ENCODE results near the gene GLIPR1L1. TPM values are rescaled to one million over a fixed set of nuclear protein-coding genes. Genes with fewer than 3 reads are reported as not detected.
"Not testable (repeated sequence)": the region's sequence is repeated elsewhere in the genome, so short reads cannot be mapped to it uniquely, and the experiment has no call there.

The GLIPR1L1 gene
- total and polyA plus RNA-seq, 7 donors: not detected

GRCh38 chr12:75329918-75330826 is 4.3 kb upstream of the GLIPR1L1 start, which contains the start of gene CAPS2:
CAPS2 (minus strand) TSS chr12:75330324; CDS start chr12:75326498, 3,826 bp downstream.
- H3K9me3 ChIP-seq: no peaks in the 10 kb centered on the region
- H3K27me3 ChIP-seq (ENCODE audit: insufficient read depth in 3 of 3, low read length in 2 of 3): no peaks in the 10 kb centered on the region
- no peaks in the 10 kb centered on the region for H3K36me3 ChIP-seq (ENCODE audit: insufficient read depth in 1 of 2, low read depth in 1 of 2)
- intact Hi-C loops (cut with DNase I): loop anchor here in 1 of 2 donors (5.0 kb wide), 1 partner anchor 177 kb away; no protein-coding TSS in a partner anchor
- peak within 1 kb of the TSS; percentile 73 for H3K4me3 ChIP-seq
- TF ChIP-seq CTCF (IDR thresholded peaks at IDR 0.05): no peak
- WGBS, 3 donors: 2 to 3% (median 2%) methylated on average over 38 to 40 of the region's 40 CpGs
- peak within 1 kb of the TSS; percentile 56 for H3K27ac ChIP-seq
- H3K4me1 ChIP-seq: peaks cover 7% of the 10 kb centered on the region
- peak; percentile 85 to 87 for DNase-seq
- ATAC-seq: peak; percentile 84 to 96 (median 92)

- Histone ChIP-seq H3K36me3 (ENCODE audit: insufficient read depth in 1 of 2, low read depth in 1 of 2) (no peaks in the 10 kb centered on the region), H3K27ac (no peak overlapping the region)
- intact Hi-C loops (cut with DNase I): no loop called here
These were observed 3.4 kb downstream of the GLIPR1L1 start for GRCh38 chr12:75337905-75338304.

GRCh38 chr12:75341873-75342272 is 7.4 kb downstream of the GLIPR1L1 start:
- H3K36me3 ChIP-seq (ENCODE audit: insufficient read depth in 1 of 2, low read depth in 1 of 2): no peaks in the 10 kb centered on the region
- WGBS, 3 donors: 86 to 89% (median 86%) methylated on average over 5 of the region's 5 CpGs
- DNase-seq (peak in 1 of 2 donors; percentile 33), ATAC-seq (no peak)
- intact Hi-C loops (cut with DNase I): no loop called here
- H3K4me1 ChIP-seq: no peaks in the 10 kb centered on the region
- H3K9me3 ChIP-seq: no peaks in the 10 kb centered on the region
- H3K4me3 ChIP-seq: no peak overlapping the region
- H3K27me3 ChIP-seq (ENCODE audit: insufficient read depth in 3 of 3, low read length in 2 of 3): no peaks in the 10 kb centered on the region
- no peak overlapping the region for H3K27ac ChIP-seq
- TF ChIP-seq CTCF (IDR thresholded peaks at IDR 0.05): no peak

More at GRCh38 chr12:75337905-75338304, 3.4 kb downstream of the GLIPR1L1 start:
- Histone ChIP-seq H3K9me3 (no peaks in the 10 kb centered on the region), H3K27me3 (ENCODE audit: insufficient read depth in 3 of 3, low read length in 2 of 3) (no peaks in the 10 kb centered on the region), H3K4me1 (no peaks in the 10 kb centered on the region), H3K4me3 (no peak overlapping the region)
- 91 to 93% (median 92%) methylated on average over 1 of the region's 1 CpG for WGBS, 3 donors
- no peak for DNase-seq
- no peak for TF ChIP-seq CTCF (IDR thresholded peaks at IDR 0.05)
- no peak for ATAC-seq

DNA sequence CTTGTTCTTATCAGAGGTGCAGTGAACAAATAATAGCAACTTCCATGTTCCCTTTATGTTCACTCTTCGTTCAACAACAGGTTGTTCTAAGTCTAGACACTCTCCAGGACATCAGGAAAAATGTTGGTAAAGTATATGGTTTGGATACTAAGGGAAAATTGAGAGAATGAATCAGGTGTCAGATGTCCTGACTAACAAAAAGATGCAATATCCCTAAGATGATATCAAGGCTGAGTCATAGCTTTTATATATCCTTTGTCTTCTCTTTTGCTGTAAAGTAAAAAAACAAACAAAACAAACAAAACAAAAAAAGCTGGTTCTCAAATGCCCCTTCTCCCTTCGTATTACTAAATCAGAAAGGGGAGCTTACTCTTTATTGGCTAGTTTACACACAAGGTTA is 11.1 kb downstream of the GLIPR1L1 start:
- H3K27ac ChIP-seq: no peak overlapping the region
- 76 to 81% (median 79%) methylated on average over 2 of the region's 2 CpGs for WGBS, 3 donors
- no peaks in the 10 kb centered on the region for H3K9me3 ChIP-seq
- H3K36me3 ChIP-seq (ENCODE audit: insufficient read depth in 1 of 2, low read depth in 1 of 2): no peaks in the 10 kb centered on the region
- H3K27me3 ChIP-seq (ENCODE audit: insufficient read depth in 3 of 3, low read length in 2 of 3): no peaks in the 10 kb centered on the region
- no peak overlapping the region for H3K4me3 ChIP-seq
- H3K4me1 ChIP-seq: no peaks in the 10 kb centered on the region
- DNase-seq (no peak), ATAC-seq (no peak)
- TF ChIP-seq CTCF (IDR thresholded peaks at IDR 0.05): no peak
- intact Hi-C loops (cut with DNase I): no loop called here

DNA sequence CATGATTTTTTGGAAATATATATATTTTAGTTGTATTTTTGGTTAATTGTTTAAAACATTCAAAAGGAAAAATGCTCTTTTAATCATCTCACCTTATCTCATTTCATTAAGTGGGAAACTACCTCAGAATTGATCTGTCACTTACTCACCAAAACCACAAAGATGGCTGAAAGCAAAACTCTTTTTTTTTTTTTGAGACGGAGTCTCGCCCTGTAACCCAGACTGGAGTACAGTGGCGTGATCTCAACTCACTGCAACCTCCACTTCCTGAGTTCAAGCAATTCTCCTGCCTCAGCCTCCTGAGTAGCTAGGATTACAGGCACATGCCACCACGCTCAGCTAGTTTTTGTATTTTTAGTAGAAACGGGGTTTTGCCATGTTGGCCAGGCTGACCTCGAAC is 11.7 kb downstream of the GLIPR1L1 start:
- ATAC-seq; H3K36me3 ChIP-seq (ENCODE audit: insufficient read depth in 1 of 2, low read depth in 1 of 2); H3K27ac ChIP-seq; H3K4me1 ChIP-seq; intact Hi-C loops (cut with DNase I); H3K27me3 ChIP-seq (ENCODE audit: insufficient read depth in 3 of 3, low read length in 2 of 3); DNase-seq; H3K9me3 ChIP-seq; H3K4me3 ChIP-seq: not testable (repeated sequence)
- 92 to 96% (median 92%) methylated on average over 6 of the region's 6 CpGs for WGBS, 3 donors
